ENCODE data around the gene BUB1.
"Not testable (repeated sequence)": the region's sequence is repeated elsewhere in the genome, so short reads cannot be mapped to it uniquely, and the experiment has no call there.

The BUB1 gene

GRCh38 chr2:110690083-110690965 is 12.5 kb upstream of the BUB1 start:
- DNase-seq: no peak

DNA sequence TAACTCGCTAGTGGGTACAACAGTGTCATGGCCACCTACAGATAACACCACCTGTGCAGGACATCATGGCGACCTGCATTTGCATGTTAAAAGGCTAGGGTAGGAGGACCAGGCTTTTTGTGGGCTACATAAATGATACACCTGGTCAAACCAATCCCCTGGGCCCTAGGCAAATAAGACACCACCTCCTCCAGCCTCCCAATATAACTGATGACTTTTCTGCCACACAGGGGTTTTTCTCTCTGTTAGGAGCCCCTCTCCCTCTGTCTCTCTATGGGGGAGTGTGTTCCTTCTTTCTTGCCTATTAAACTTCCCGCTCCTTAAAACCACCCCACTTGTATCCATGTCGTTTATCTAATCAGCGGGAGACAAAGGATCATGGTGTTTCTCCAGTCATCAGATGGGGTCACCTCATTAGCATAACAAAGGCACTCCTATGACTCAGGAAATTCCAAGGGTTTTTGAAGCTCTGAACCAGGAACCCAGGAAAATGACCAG is 10.8 kb upstream of the BUB1 start:
- DNase-seq: no peak

- DNase-seq: not testable (repeated sequence)
Observed at GRCh38 chr2:110687775-110688484, 10.1 kb upstream of the BUB1 start.

- DNase-seq: no peak
Observed at GRCh38 chr2:110682872-110683271, 5.0 kb upstream of the BUB1 start.

- no peak for DNase-seq
Observed at GRCh38 chr2:110682267-110682666, 4.4 kb upstream of the BUB1 start.

GRCh38 chr2:110680709-110681108 is 2.8 kb upstream of the BUB1 start:
- no peak for DNase-seq

DNA sequence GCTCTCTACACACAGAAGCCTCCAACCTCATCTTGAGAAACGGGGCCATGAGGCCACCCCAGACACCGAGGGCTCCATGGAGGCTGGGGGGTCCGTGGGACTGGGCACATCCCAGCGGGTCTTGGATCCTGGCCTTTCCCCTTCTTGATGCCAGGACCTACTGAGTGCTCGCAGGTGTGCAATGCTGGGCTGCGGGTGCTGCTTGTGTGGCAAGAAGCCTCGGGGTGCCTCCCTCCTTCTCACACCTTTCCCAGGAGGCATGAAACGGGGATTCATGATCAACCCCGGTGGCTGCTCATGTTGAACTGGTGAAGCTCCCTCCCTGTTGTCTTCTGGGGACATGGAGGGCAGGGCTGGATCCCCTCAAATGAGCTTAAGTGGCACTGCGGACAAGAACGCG is 2.0 kb upstream of the BUB1 start:
- DNase-seq: no peak

GRCh38 chr2:110679337-110679707 is 1.5 kb upstream of the BUB1 start:
- no peak for DNase-seq

GRCh38 chr2:110678457-110679336 is 834 bp upstream of the BUB1 start:
- DNase-seq: no peak

- no peak for DNase-seq
Observed at GRCh38 chr2:110677080-110677479, 783 bp downstream of the BUB1 start.

DNA sequence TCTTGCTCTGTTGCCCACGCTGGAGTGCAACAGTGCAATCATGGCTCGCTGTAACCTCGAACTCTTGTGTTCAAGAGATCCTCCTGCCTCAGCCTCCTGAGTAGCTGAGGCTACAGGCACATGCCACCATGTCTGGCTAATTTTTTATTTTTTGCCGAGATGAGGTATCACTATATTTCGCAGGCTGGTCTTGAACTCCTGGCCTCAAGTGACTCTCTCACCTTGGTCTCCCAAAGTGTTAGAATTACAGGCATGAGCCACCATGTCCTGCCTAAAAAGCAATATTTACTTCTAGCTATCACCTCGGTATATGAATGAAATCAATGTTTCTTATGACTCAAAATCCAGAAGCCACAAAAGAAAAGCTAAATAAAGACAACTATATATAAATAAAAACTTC is 2.2 kb downstream of the BUB1 start:
- DNase-seq: no peak

DNA sequence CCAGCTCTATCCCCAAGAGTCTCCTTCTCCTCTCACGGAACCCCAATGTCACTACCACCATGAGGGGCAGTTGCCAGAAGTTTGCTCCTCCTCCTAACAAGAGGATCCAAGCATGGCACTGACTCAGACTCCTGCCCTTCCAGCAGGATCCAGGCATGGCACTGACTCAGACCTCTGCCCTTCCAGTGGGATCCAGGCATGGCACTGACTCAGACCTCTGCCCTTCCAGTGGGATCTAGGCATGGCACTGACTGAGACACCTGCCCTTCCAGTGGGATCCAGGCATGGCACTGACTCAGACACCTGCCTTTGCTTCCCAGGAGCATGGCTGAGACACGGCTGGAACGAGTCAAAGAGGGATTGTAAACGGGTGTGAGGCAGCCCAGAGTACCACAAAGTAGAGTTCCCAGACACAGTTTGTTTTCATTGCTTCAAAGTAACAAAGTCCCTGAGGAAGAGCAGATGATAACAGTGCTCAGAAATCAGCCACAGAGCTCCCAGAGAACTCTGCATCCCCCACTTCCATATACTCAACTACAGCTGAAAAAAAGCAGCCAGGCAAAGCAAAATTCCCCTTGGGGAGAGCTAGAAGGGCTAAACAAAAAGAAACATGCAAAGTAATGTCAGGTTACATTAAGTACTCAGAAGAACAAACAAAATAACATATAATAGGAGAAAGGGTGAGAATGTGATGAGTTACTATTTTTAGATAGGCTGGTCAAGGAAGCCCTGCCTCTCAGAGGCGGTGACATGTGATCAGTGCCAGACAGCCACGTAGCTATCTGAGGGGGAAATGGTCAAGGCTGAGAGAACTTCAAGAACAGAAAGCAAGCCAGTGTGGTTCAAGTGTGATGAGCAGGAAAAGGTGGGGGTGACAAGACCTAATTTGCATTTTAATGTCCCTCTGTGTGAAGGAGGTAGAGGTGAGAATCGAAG is 3.0 kb downstream of the BUB1 start:
- no peak for DNase-seq

GRCh38 chr2:110673201-110673600 is 4.7 kb downstream of the BUB1 start:
- DNase-seq: no peak

DNA sequence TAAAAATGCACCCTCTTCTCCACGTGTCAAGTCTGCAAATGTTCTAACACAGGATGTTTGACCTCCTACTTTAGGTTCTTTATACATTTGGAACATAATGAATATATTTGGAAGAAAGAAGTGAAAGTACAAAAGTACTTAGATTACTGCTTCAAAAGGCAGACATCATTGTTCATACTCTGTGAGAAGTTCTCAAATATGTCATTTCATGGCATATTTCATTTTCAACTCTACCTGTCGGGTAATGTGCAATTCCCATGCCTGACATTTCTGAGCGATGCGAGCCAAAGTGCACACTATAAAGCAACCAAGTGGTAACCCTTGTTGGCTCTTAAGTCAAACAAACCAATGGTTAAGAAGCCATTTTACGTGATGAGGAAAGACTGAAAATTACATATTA is 7.0 kb downstream of the BUB1 start:
- DNase-seq: no peak

GRCh38 chr2:110669079-110669478 is 8.8 kb downstream of the BUB1 start:
- DNase-seq: no peak

DNA sequence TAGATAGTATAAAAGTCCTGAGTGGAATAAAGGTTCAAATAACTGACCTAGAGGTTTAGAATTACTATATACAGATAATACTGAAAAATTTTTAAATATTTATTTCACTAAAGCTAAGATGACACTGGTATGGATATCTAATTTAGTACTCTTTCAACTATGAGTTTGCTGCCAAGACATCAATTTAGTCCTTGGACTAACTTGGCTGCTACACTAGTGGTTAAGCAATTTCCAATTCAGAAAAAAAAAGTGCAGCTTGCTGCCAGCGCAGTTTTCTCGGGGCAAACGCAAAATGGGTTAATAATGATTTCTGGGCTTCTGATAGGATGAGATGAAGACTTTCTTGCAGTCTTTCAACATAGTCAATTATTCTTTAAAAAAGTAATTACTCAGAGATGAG is 10.8 kb downstream of the BUB1 start:
- no peak for DNase-seq

DNA sequence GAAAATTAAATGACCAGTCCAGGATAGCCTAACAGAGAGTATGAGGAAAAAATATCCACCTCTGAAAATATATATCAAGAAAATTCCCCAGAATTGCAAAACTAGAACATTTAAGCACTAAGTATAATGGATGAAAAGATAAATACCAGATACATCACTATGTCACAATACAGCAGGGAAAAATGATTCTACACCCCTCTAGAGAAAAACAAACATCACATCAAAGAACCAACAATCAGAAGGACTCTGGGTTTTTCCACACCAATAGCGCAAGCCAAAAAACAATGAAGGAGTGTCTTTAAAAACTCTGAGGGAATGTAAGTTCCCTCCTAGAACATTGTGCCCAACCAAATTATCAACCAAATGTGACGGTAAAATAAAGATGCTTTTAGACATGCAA is 13.7 kb downstream of the BUB1 start:
- no peak for DNase-seq

DNA sequence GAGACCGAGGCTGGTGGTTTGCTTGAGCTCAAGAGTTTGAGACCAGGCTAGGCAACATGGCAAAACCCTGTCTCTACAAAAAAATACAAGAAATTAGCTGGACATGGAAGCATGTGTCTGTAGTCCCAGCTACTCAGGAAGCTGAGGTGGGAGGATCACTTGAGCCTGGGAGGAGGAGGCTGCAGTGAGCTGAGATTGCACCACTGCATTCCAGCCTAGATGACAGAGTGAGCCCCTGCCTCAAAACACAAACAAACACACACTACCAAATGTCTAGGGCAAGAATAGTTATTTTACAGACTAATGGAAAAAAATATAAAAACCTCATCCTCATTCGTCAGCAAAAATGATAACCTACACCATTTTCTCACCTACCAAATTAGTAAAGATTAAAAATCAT is 15.3 kb downstream of the BUB1 start:
- no peak for DNase-seq

DNA sequence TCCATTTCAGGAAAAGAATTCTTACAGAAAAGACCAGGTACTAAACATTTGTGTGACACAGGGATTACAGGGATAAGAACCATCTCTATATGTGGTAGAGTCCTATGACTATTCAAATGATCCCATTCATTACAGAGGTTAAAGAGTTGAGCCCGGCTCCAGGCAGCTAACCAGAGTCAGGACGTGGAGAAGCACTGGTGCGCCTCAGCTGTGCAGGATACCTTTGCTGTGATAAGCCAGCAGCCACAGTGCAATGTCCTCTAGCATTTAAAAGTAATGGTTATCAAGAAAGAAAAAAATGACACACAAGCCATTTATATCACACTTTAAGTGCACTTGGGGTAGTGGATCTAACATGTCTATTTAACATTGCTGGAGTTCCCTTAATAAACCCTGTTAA is 17.3 kb downstream of the BUB1 start:
- DNase-seq: no peak

DNA sequence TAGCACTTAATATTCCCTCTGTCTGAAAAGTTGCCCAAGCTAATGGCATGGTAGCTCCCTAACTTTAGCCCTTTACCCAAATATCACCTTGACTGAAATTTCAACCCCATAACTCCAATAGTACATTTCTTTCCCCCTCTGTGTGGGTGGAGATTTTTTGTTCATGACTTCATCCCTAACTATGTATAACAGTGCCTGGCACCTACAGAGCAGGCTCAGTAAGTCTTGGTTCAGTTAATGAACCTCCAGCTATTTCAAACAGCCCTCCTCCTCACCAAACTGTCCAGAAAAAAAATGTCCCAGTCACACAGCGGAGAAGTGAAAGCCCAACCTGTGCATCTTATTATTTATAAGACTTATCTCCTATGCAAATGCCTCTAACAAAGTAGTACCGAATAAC is 18.6 kb downstream of the BUB1 start:
- DNase-seq: no peak

- no peak for DNase-seq
Observed at GRCh38 chr2:110657724-110658305, 20.0 kb downstream of the BUB1 start.

- no peak for DNase-seq
Observed at GRCh38 chr2:110655701-110656100, 22.2 kb downstream of the BUB1 start.
